CD14-positive monocyte (primary cell): Measurements from ENCODE around the gene KIRREL3. TPM values are rescaled to one million over a fixed set of nuclear protein-coding genes. Genes with fewer than 3 reads are reported as not detected.

Experiments
- DNase-seq, 3 donors: peaks; one replicate each; pipeline ENCODE4 v3.0.0-alpha.2; 2011 to 2022
- H2AFZ ChIP-seq: 2 replicates; pipeline ENCODE4 v1.6.0; 2012; ENCODE audit warnings: mild to moderate bottlenecking, low read depth, low read length, inconsistent platforms; ENCODE audit not compliant: insufficient read depth, poor library complexity, severe bottlenecking
- H3K27ac ChIP-seq, 2 donors: 1 replicate in 1 of 2; 2 replicates in 1 of 2; pipeline ENCODE4 v1.5.1; 2012 to 2013; ENCODE audit warnings: low read length in 2 of 2, control low read depth in 1 of 2, inconsistent platforms in 1 of 2, low read depth in 1 of 2, mild to moderate bottlenecking in 1 of 2
- H3K27me3 ChIP-seq, 2 donors: one replicate each; pipeline versions ENCODE4 v1.6.0 to v1.6.1; 2011 to 2013; ENCODE audit warnings: low read length in 2 of 2; ENCODE audit not compliant: control insufficient read depth in 2 of 2, insufficient read depth in 2 of 2
- H3K36me3 ChIP-seq, 2 donors: replicated peaks in 1 of 2; 1 replicate in 1 of 2; 2 replicates in 1 of 2; pipeline versions ENCODE4 v1.5.1 to v1.6.1; 2012 to 2013; ENCODE audit warnings: low read length in 2 of 2, control low read depth in 1 of 2, inconsistent platforms in 1 of 2, mild to moderate bottlenecking in 1 of 2; ENCODE audit not compliant: insufficient read depth in 2 of 2, control insufficient read depth in 1 of 2
- H3K4me1 ChIP-seq, 2 donors: 1 replicate in 1 of 2; 2 replicates in 1 of 2; pipeline versions ENCODE4 v1.5.1 to v1.6.1; 2012 to 2013; ENCODE audit warnings: low read length in 2 of 2, control low read depth in 1 of 2, inconsistent platforms in 1 of 2, mild to moderate bottlenecking in 1 of 2, moderate library complexity in 1 of 2; ENCODE audit not compliant: insufficient read depth in 2 of 2, control insufficient read depth in 1 of 2
- H3K4me2 ChIP-seq: replicated peaks from 2 replicates; pipeline ENCODE3; 2012; ENCODE audit warnings: low read length, moderate library complexity, mild to moderate bottlenecking; ENCODE audit not compliant: poor library complexity, severe bottlenecking; ENCODE audit errors: extremely low read depth
- H3K4me3 ChIP-seq, 3 experiments: fragments of 200-600 bp in 1 of 3; sonication (generic) in 1 of 3; replicated peaks in 1 of 3; 1 replicate in 2 of 3; 2 replicates in 1 of 3; pipeline ENCODE4 v1.5.1; 2011 to 2013; ENCODE audit warnings: low read length in 3 of 3, mild to moderate bottlenecking in 3 of 3, control low read depth in 2 of 3, low read depth in 2 of 3, inconsistent platforms in 1 of 3, moderate library complexity in 1 of 3
- H3K79me2 ChIP-seq: 2 replicates; pipeline ENCODE4 v1.6.0; 2012; ENCODE audit warnings: mild to moderate bottlenecking, control low read depth, inconsistent platforms, low read length, moderate library complexity; ENCODE audit not compliant: insufficient read depth
- H3K9ac ChIP-seq: 2 replicates; pipeline ENCODE4 v1.6.0; 2017; ENCODE audit warnings: low read length, mild to moderate bottlenecking; ENCODE audit not compliant: insufficient read depth, poor library complexity, severe bottlenecking
- H3K9me3 ChIP-seq, 2 donors: replicated peaks in 1 of 2; 1 replicate in 1 of 2; 2 replicates in 1 of 2; pipeline versions ENCODE4 v1.5.1 to v1.6.1; 2012 to 2013; ENCODE audit warnings: low read length in 2 of 2, control low read depth in 1 of 2; ENCODE audit not compliant: control insufficient read depth in 1 of 2, insufficient read depth in 1 of 2
- H4K20me1 ChIP-seq: 2 replicates; pipeline ENCODE4 v1.6.0; 2012; ENCODE audit warnings: mild to moderate bottlenecking, low read length, control low read depth, moderate library complexity; ENCODE audit not compliant: insufficient read depth
- H3K27ac Mint-ChIP-seq, 7 donors: one replicate each; pipeline ENCODE4 v1.8.0; 2020; ENCODE audit warnings: mild to moderate bottlenecking in 7 of 7, mixed read lengths in 7 of 7, moderate library complexity in 6 of 7, inconsistent platforms in 2 of 7
- H3K27me3 Mint-ChIP-seq, 3 donors: one replicate each; pipeline ENCODE4 v1.8.0; 2021 to 2022; ENCODE audit warnings: low read depth in 3 of 3, mild to moderate bottlenecking in 3 of 3, mixed read lengths in 3 of 3, moderate library complexity in 3 of 3, inconsistent platforms in 1 of 3
- H3K36me3 Mint-ChIP-seq, 2 donors: one replicate each; pipeline ENCODE4 v1.8.0; 2020; ENCODE audit warnings: mixed read lengths in 2 of 2, inconsistent platforms in 1 of 2, mild to moderate bottlenecking in 1 of 2
- H3K4me1 Mint-ChIP-seq: one replicate; pipeline ENCODE4 v1.8.0; 2020; ENCODE audit warnings: mild to moderate bottlenecking, mixed read lengths
- H3K4me3 Mint-ChIP-seq, 2 donors: one replicate each; pipeline ENCODE4 v1.8.0; 2020; ENCODE audit warnings: mild to moderate bottlenecking in 2 of 2, mixed read lengths in 2 of 2, moderate library complexity in 1 of 2
- H3K9me3 Mint-ChIP-seq, 7 donors: one replicate each; pipeline ENCODE4 v1.8.0; 2020 to 2022; ENCODE audit warnings: mixed read lengths in 7 of 7, mild to moderate bottlenecking in 6 of 7, moderate library complexity in 6 of 7, inconsistent platforms in 2 of 7
- CTCF ChIP-seq: fragments of 200-600 bp; IDR thresholded peaks from one replicate; pipeline ENCODE4 v1.8.0; 2022; ENCODE audit warnings: antibody characterized with exemption, mild to moderate bottlenecking
- WGBS: methylation state at CpG from one replicate; pipeline ENCODE4 v1.1.5; 2013; ENCODE audit warnings: missing lambda C conversion rate; ENCODE audit not compliant: insufficient coverage; 5-methylcytosine and 5-hydroxymethylcytosine counted together
- intact Hi-C, 2 donors: fragments of 100-400 bp; cut with micrococcal nuclease; formaldehyde crosslinking; loops; one replicate each; pipeline versions ENCODE4 v1.15.0 to v1.15.1; 2023
- polyA plus RNA-seq, 3 donors: library from polyadenylated mRNA; depleted of rRNA in 1 of 3; unstranded in 2 of 3; stranded (reverse) in 1 of 3; fragments of 300-500 nt in 2 of 3; fragments of >200 nt in 1 of 3; fragmentation: Illumina TruSeq in 2 of 3; gene quantifications; 1 replicate in 2 of 3; 2 replicates in 1 of 3; pipeline ENCODE4 v1.2.3, GENCODE V29; 2012 to 2021

The KIRREL3 gene
- polyA plus RNA-seq, 3 donors = not detected

- intact Hi-C loops = no loop called here
- Histone ChIP-seq H4K20me1 (no peaks in the 10 kb centered on the region), H3K36me3 (no peaks in the 10 kb centered on the region), H3K79me2 (no peaks in the 10 kb centered on the region), H3K4me2 (no peak overlapping the region), H3K9me3 (no peaks in the 10 kb centered on the region), H3K4me1 (no peaks in the 10 kb centered on the region), H3K27ac (no peak overlapping the region), H3K4me3 (no peak overlapping the region), H3K9ac (no peak overlapping the region), H2AFZ (no peak overlapping the region), H3K27me3 (no peaks in the 10 kb centered on the region)
- Mint-ChIP-seq H3K27me3 (peaks cover 2 to 5% (median 4%) of the 10 kb centered on the region in 3 donors), H3K4me1 (peaks cover 5% of the 10 kb centered on the region), H3K4me3 (no peak overlapping the region), H3K27ac (no peak overlapping the region), H3K36me3 (no peaks in the 10 kb centered on the region), H3K9me3 (peaks cover 0 to 3% (median 0%) of the 10 kb centered on the region in 7 donors)
- TF ChIP-seq CTCF = no peak
- no peak for DNase-seq
- 92% methylated on average over 9 of the region's 10 CpGs for WGBS
Observed at GRCh38 chr11:126819194-126819593, 181.4 kb downstream of the KIRREL3 start.

- no peak overlapping the region for H3K4me3 Mint-ChIP-seq
- Histone ChIP-seq H3K4me1 (no peaks in the 10 kb centered on the region), H2AFZ (no peak overlapping the region), H3K9ac (no peak overlapping the region), H3K27ac (no peak overlapping the region), H3K79me2 (no peaks in the 10 kb centered on the region), H3K4me2 (no peak overlapping the region), H3K27me3 (no peaks in the 10 kb centered on the region), H3K4me3 (no peak overlapping the region), H4K20me1 (no peaks in the 10 kb centered on the region), H3K9me3 (no peaks in the 10 kb centered on the region), H3K36me3 (no peaks in the 10 kb centered on the region)
- peaks cover 0 to 3% (median 0%) of the 10 kb centered on the region in 7 donors for H3K9me3 Mint-ChIP-seq
- H3K36me3 Mint-ChIP-seq = no peaks in the 10 kb centered on the region
- H3K27ac Mint-ChIP-seq = no peak overlapping the region
- peaks cover 5% of the 10 kb centered on the region for H3K4me1 Mint-ChIP-seq
- DNase-seq = no peak
- TF ChIP-seq CTCF = no peak
- intact Hi-C loops = no loop called here
- peaks cover 2 to 5% (median 2%) of the 10 kb centered on the region in 3 donors for H3K27me3 Mint-ChIP-seq
- 85% methylated on average over 10 of the region's 11 CpGs for WGBS
Observed at GRCh38 chr11:126817523-126818450, 182.8 kb downstream of the KIRREL3 start.
